ENCODE data around the gene FUT8.

DNA sequence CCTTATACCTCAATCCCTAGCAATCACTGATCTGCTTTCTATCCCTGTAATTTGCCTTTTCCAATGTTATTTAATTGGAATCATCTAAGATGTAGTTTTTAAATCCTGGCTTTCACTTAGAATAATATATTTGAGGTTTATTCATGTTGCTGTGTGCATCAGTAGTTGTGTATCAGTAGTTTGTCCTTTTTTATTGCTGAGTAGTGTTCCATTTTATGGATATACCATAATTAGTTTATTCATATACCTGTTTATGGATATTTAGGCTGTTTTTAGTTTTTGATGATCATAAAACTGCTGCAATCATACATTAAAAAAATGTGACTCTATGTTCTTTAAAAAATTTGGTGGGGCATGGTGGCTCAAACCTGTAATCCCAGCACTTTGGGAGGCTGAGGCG, 43.7 kb downstream of the FUT8 start:
- no peak for TF ChIP-seq CTCF (IDR thresholded peaks at IDR 0.05; ENCODE audit: poor library complexity)
- no peak for TF ChIP-seq EZH2 (IDR thresholded peaks at IDR 0.05; ENCODE audit: borderline replicate concordance)

Measured in hepatocyte (in vitro differentiated cells).